K562 (cell line): ENCODE results near the gene WDR81. TPM values are rescaled to one million over a fixed set of nuclear protein-coding genes. Genes with fewer than 3 reads are reported as not detected.

Experiments
- BCL6 ChIP-seq: fragments of 250-450 bp; sonication (Bioruptor Pico); IDR thresholded peaks from 2 replicates; pipeline ENCODE4 v1.4.0; 2020
- PRMT5 ChIP-seq: sonication (generic); formaldehyde crosslinking; IDR thresholded peaks from 2 replicates; pipeline ENCODE4 v1.5.0; 2020; ENCODE audit warnings: missing genetic modification reagents
- PTTG1 ChIP-seq: fragments of 450-650 bp; IDR thresholded peaks from 2 replicates; pipeline ENCODE4 v1.6.1; 2016; ENCODE audit warnings: low read depth, mild to moderate bottlenecking, missing genetic modification characterization, missing compliant biosample characterization
- TAF1 ChIP-seq: IDR thresholded peaks from 2 replicates; pipeline ENCODE4 v1.6.1; 2011; ENCODE audit warnings: mild to moderate bottlenecking, low read length, moderate library complexity; ENCODE audit not compliant: insufficient read depth, control insufficient read depth, severe bottlenecking; ENCODE audit errors: extremely low read depth
- TAF7 ChIP-seq: fragments of 450-650 bp; IDR thresholded peaks from 2 replicates; pipeline ENCODE4 v1.6.1; 2016; ENCODE audit warnings: missing genetic modification characterization, missing compliant biosample characterization
- YBX1 ChIP-seq: fragments of 450-650 bp; IDR thresholded peaks from 2 replicates; pipeline ENCODE4 v1.7.1; 2016; ENCODE audit warnings: mild to moderate bottlenecking
- ZNF707 ChIP-seq: fragments of 250-450 bp; sonication (Bioruptor Pico); conservative IDR thresholded peaks from 2 replicates; pipeline ENCODE4 v1.8.0; 2022; ENCODE audit warnings: inconsistent platforms, mild to moderate bottlenecking, moderate library complexity
- polyA plus RNA-seq, 8 experiments: library from polyadenylated mRNA; depleted of rRNA in 4 of 8; stranded (reverse) in 5 of 8; unstranded in 3 of 8; fragments of >200 nt; fragmentation: Nextera tagmentation in 2 of 8; fragmentation: Illumina TruSeq in 1 of 8; extraction: Ambion mirVana in 2 of 8; extraction: Trizol in 1 of 8; gene quantifications; 2 replicates each; pipeline versions ENCODE4 v1.2.1 to v1.2.3, GENCODE V29; 2011 to 2014; ENCODE audit warnings: inconsistent platforms in 1 of 8, missing spikeins in 1 of 8
- total RNA-seq, 7 experiments: library from RNA; depleted of rRNA in 6 of 7; stranded (reverse); fragments of >200 nt in 6 of 7; fragmentation: Illumina TruSeq in 2 of 7; extraction: Trizol in 2 of 7; gene quantifications; 2 replicates each; pipeline versions ENCODE4 v1.2.1 to v1.2.3, GENCODE V29; 2011 to 2021; ENCODE audit warnings: low replicate concordance in 1 of 7
- TF ChIP-seq, protein P1 (sequence below): sonication (generic); formaldehyde crosslinking; IDR thresholded peaks from 2 replicates; pipeline ENCODE4 v1.8.0; 2022; ENCODE audit warnings: missing genetic modification reagents, mild to moderate bottlenecking, borderline replicate concordance
- TF ChIP-seq, protein P2 (sequence below): sonication (generic); formaldehyde crosslinking; IDR thresholded peaks from 2 replicates; pipeline ENCODE4 v1.8.0; 2022; ENCODE audit warnings: missing genetic modification reagents, mild to moderate bottlenecking, moderate library complexity, borderline replicate concordance
- TF ChIP-seq, protein P3 (sequence below): fragments of 450-650 bp; IDR thresholded peaks from 2 replicates; pipeline ENCODE4 v1.6.1; 2018; ENCODE audit warnings: mild to moderate bottlenecking, low read depth; ENCODE audit not compliant: partially characterized antibody
- TF ChIP-seq, protein P4 (sequence below), 2 experiments: IDR thresholded peaks; 2 replicates each; pipeline ENCODE4 v1.6.1; 2011; ENCODE audit warnings: borderline replicate concordance in 1 of 2, control low read depth in 1 of 2, low read depth in 1 of 2, low read length in 1 of 2, mild to moderate bottlenecking in 1 of 2, mixed read lengths in 1 of 2, moderate library complexity in 1 of 2; ENCODE audit not compliant: insufficient read depth in 1 of 2, insufficient read length in 1 of 2, poor library complexity in 1 of 2, severe bottlenecking in 1 of 2; ENCODE audit errors: extremely low read depth in 1 of 2
- TF ChIP-seq, protein P5 (sequence below): fragments of 450-650 bp; IDR thresholded peaks from 2 replicates; pipeline ENCODE4 v1.6.1; 2016; ENCODE audit warnings: antibody characterized with exemption
- TF ChIP-seq, protein P6 (sequence below): fragments of 200-800 bp; sonication (Bioruptor generic); IDR thresholded peaks from 2 replicates; pipeline ENCODE4 v1.6.1; 2017; ENCODE audit warnings: missing genetic modification characterization, missing compliant biosample characterization
- TF ChIP-seq, protein P7 (sequence below): sonication (generic); formaldehyde crosslinking; IDR thresholded peaks from 2 replicates; pipeline ENCODE4 v1.4.0; 2020; ENCODE audit warnings: mild to moderate bottlenecking, missing genetic modification reagents

WDR81 gene
- total and polyA plus RNA-seq, 9 of the 15 experiments (the other 6 are each of a cell fraction or from before 2014, with no cell fraction given), result 0.01 to 17.1 (median 3.3) TPM

DNA sequence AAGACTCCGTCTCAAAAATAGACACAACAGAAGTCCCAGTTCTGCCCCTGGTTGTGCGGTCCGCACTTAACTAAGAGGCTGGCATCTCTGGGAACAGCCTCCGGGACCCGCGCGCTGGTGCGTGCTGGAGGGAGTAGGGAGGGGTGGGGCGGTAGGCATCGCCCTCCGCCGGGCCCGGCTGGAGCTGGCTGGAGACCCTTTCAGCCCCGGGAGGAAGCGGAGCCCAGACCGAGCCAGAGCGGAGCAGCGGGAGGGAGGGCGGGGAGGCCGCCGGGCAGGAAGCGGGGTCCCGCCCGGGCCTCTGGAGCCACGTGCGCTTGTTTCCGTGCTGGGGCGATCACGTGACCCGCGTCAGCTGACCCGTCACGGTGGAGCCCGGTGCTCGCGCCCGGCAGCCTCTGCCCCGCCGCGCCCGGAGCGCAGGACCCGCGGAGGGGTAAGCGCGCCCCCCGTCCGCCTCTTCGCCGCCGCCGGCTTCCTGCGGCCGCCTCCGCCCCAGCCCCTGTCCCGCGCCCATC, at the start of gene WDR81 (continued):
- TF ChIP-seq, protein P1, sequence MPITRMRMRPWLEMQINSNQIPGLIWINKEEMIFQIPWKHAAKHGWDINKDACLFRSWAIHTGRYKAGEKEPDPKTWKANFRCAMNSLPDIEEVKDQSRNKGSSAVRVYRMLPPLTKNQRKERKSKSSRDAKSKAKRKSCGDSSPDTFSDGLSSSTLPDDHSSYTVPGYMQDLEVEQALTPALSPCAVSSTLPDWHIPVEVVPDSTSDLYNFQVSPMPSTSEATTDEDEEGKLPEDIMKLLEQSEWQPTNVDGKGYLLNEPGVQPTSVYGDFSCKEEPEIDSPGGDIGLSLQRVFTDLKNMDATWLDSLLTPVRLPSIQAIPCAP (CRISPR knock-in tag), result no peak
- no peak for TF ChIP-seq PTTG1 (tag)
- TF ChIP-seq BCL6 (CRISPR knock-in tag), result no peak
- no peak for TF ChIP-seq ZNF707 (CRISPR knock-in tag)
- TF ChIP-seq, protein P2, sequence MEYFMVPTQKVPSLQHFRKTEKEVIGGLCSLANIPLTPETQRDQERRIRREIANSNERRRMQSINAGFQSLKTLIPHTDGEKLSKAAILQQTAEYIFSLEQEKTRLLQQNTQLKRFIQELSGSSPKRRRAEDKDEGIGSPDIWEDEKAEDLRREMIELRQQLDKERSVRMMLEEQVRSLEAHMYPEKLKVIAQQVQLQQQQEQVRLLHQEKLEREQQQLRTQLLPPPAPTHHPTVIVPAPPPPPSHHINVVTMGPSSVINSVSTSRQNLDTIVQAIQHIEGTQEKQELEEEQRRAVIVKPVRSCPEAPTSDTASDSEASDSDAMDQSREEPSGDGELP (CRISPR knock-in tag), result peak; percentile 84
- TF ChIP-seq TAF1, result peak; percentile 32
- TF ChIP-seq PRMT5 (CRISPR knock-in tag), result no peak
- TF ChIP-seq, protein P3, sequence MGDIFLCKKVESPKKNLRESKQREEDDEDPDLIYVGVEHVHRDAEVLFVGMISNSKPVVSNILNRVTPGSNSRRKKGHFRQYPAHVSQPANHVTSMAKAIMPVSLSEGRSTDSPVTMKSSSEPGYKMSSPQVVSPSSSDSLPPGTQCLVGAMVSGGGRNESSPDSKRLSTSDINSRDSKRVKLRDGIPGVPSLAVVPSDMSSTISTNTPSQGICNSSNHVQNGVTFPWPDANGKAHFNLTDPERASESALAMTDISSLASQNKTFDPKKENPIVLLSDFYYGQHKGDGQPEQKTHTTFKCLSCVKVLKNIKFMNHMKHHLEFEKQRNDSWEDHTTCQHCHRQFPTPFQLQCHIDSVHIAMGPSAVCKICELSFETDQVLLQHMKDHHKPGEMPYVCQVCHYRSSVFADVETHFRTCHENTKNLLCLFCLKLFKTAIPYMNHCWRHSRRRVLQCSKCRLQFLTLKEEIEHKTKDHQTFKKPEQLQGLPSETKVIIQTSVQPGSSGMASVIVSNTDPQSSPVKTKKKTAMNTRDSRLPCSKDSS, result no peak
- no peak for TF ChIP-seq YBX1
- TF ChIP-seq TAF7 (tag), result no peak
- TF ChIP-seq, protein P4, sequence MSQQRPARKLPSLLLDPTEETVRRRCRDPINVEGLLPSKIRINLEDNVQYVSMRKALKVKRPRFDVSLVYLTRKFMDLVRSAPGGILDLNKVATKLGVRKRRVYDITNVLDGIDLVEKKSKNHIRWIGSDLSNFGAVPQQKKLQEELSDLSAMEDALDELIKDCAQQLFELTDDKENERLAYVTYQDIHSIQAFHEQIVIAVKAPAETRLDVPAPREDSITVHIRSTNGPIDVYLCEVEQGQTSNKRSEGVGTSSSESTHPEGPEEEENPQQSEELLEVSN (IDR thresholded peaks at IDR 0.05; ENCODE audit: borderline replicate concordance in 1 of 2, extremely low read depth in 1 of 2, insufficient read depth in 1 of 2, insufficient read length in 1 of 2, low read depth in 1 of 2, low read length in 1 of 2, poor library complexity in 1 of 2, severe bottlenecking in 1 of 2), result peak; percentile 86 to 98
- TF ChIP-seq, protein P5, sequence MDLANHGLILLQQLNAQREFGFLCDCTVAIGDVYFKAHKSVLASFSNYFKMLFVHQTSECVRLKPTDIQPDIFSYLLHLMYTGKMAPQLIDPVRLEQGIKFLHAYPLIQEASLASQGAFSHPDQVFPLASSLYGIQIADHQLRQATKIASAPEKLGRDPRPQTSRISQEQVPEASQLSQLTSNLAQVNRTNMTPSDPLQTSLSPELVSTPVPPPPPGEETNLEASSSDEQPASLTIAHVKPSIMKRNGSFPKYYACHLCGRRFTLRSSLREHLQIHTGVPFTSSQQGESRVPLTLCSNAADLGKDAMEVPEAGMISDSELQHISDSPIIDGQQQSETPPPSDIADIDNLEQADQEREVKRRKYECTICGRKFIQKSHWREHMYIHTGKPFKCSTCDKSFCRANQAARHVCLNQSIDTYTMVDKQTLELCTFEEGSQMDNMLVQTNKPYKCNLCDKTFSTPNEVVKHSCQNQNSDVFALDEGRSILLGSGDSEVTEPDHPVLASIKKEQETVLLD, result 0 out of 2 replicates have a peak, but pooled peaks have one; percentile 0
- TF ChIP-seq, protein P6, sequence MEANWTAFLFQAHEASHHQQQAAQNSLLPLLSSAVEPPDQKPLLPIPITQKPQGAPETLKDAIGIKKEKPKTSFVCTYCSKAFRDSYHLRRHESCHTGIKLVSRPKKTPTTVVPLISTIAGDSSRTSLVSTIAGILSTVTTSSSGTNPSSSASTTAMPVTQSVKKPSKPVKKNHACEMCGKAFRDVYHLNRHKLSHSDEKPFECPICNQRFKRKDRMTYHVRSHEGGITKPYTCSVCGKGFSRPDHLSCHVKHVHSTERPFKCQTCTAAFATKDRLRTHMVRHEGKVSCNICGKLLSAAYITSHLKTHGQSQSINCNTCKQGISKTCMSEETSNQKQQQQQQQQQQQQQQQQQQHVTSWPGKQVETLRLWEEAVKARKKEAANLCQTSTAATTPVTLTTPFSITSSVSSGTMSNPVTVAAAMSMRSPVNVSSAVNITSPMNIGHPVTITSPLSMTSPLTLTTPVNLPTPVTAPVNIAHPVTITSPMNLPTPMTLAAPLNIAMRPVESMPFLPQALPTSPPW, result peak; percentile 70
- TF ChIP-seq, protein P7, sequence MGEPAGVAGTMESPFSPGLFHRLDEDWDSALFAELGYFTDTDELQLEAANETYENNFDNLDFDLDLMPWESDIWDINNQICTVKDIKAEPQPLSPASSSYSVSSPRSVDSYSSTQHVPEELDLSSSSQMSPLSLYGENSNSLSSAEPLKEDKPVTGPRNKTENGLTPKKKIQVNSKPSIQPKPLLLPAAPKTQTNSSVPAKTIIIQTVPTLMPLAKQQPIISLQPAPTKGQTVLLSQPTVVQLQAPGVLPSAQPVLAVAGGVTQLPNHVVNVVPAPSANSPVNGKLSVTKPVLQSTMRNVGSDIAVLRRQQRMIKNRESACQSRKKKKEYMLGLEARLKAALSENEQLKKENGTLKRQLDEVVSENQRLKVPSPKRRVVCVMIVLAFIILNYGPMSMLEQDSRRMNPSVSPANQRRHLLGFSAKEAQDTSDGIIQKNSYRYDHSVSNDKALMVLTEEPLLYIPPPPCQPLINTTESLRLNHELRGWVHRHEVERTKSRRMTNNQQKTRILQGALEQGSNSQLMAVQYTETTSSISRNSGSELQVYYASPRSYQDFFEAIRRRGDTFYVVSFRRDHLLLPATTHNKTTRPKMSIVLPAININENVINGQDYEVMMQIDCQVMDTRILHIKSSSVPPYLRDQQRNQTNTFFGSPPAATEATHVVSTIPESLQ (CRISPR knock-in tag), result no peak
